HG03460 (cell line): Measurements from ENCODE around the gene AOAH.

Source experiments
- ATAC-seq: cut with Tn5 transposase; IDR thresholded peaks from one replicate; pipeline ENCODE4 v1.9.1; 2021; ENCODE audit not compliant: unreplicated experiment

AOAH gene

GRCh38 chr7:36636126-36636525 lies 88.2 kb downstream of the AOAH start:
- no peak for ATAC-seq

- no peak for ATAC-seq
These were observed 89.2 kb downstream of the AOAH start for GRCh38 chr7:36635091-36635490.

- no peak for ATAC-seq
These were observed 90.9 kb downstream of the AOAH start for GRCh38 chr7:36633377-36633776.

- no peak for ATAC-seq
These were observed 94.1 kb downstream of the AOAH start for GRCh38 chr7:36630112-36630650.

- ATAC-seq: no peak
These were observed 94.9 kb downstream of the AOAH start for GRCh38 chr7:36629351-36629750.

GRCh38 chr7:36627836-36628235 lies 96.5 kb downstream of the AOAH start:
- no peak for ATAC-seq

- no peak for ATAC-seq
These were observed 98.2 kb downstream of the AOAH start for GRCh38 chr7:36626111-36626510.

- no peak for ATAC-seq
These were observed 99.0 kb downstream of the AOAH start for GRCh38 chr7:36625247-36625646.

GRCh38 chr7:36623247-36623646 lies 101.0 kb downstream of the AOAH start:
- ATAC-seq: no peak

- ATAC-seq: no peak
These were observed 102.9 kb downstream of the AOAH start for GRCh38 chr7:36621396-36621795.

- no peak for ATAC-seq
These were observed 104.1 kb downstream of the AOAH start for GRCh38 chr7:36620166-36620708.

GRCh38 chr7:36617408-36617807 lies 106.9 kb downstream of the AOAH start:
- no peak for ATAC-seq

- no peak for ATAC-seq
These were observed 108.3 kb downstream of the AOAH start for GRCh38 chr7:36615852-36616540.

GRCh38 chr7:36614959-36615358 lies 109.3 kb downstream of the AOAH start:
- ATAC-seq: no peak

- ATAC-seq: no peak
These were observed 111.2 kb downstream of the AOAH start for GRCh38 chr7:36613031-36613614.

- no peak for ATAC-seq
These were observed 112.6 kb downstream of the AOAH start for GRCh38 chr7:36611703-36612102.

GRCh38 chr7:36607721-36608095 lies 116.6 kb downstream of the AOAH start:
- no peak for ATAC-seq

GRCh38 chr7:36606976-36607720 lies 117.1 kb downstream of the AOAH start:
- no peak for ATAC-seq

GRCh38 chr7:36606153-36606975 lies 117.9 kb downstream of the AOAH start:
- ATAC-seq: no peak

- ATAC-seq: no peak
These were observed 118.8 kb downstream of the AOAH start for GRCh38 chr7:36605261-36606051.
